ENCODE results near the gene PDE4D.

DNA sequence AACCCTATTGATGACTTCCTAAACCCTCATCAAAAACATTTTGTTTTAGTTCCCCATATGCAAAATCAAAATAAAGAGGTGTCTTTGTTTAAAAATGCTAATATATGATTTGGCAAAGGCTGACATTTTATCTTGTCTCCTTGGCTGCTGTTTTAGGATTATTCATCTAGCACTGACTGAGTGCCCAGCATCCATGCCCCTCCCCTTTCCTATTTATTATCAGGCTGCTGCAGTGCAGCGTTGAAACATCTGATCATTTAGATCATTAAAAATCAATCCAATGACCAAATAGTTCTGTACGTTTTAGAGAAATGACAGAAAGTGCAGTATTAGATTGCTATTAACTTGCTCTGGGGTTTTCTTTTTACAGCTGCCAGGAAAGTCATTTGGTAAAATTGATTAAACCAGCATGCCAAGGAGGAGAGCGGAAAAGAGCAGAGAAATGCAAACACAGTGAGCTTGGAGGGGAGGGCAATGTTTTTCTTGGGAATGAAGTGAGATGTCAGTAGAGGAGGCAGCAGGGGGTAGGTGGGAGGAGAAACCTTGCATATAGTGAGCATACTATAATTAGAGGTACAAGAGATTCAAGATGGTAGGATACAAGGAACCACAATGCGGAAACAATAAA is 286.3 kb downstream of the PDE4D start:
- TF ChIP-seq, protein P1, sequence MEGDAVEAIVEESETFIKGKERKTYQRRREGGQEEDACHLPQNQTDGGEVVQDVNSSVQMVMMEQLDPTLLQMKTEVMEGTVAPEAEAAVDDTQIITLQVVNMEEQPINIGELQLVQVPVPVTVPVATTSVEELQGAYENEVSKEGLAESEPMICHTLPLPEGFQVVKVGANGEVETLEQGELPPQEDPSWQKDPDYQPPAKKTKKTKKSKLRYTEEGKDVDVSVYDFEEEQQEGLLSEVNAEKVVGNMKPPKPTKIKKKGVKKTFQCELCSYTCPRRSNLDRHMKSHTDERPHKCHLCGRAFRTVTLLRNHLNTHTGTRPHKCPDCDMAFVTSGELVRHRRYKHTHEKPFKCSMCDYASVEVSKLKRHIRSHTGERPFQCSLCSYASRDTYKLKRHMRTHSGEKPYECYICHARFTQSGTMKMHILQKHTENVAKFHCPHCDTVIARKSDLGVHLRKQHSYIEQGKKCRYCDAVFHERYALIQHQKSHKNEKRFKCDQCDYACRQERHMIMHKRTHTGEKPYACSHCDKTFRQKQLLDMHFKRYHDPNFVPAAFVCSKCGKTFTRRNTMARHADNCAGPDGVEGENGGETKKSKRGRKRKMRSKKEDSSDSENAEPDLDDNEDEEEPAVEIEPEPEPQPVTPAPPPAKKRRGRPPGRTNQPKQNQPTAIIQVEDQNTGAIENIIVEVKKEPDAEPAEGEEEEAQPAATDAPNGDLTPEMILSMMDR (IDR thresholded peaks at IDR 0.05) = no peak
- no peak for TF ChIP-seq POLR2A (IDR thresholded peaks at IDR 0.05)
